ENCODE measurements around the gene FARS2. TPM values are rescaled to one million over a fixed set of nuclear protein-coding genes. Genes with fewer than 3 reads are reported as not detected.

The FARS2 gene
- total and polyA plus RNA-seq, 12 donors = 7.6 to 22.4 (median 20.8) TPM

- Histone ChIP-seq H3K9me3 (peaks cover 0 to 21% (median 5%) of the 10 kb centered on the region in 11 donors), H3K36me3 (no peaks in the 10 kb centered on the region), H3K27ac (no peak overlapping the region), H3K4me3 (no peak overlapping the region), H3K27me3 (no peaks in the 10 kb centered on the region), H3K4me1 (no peaks in the 10 kb centered on the region)
- TF ChIP-seq, protein P1, sequence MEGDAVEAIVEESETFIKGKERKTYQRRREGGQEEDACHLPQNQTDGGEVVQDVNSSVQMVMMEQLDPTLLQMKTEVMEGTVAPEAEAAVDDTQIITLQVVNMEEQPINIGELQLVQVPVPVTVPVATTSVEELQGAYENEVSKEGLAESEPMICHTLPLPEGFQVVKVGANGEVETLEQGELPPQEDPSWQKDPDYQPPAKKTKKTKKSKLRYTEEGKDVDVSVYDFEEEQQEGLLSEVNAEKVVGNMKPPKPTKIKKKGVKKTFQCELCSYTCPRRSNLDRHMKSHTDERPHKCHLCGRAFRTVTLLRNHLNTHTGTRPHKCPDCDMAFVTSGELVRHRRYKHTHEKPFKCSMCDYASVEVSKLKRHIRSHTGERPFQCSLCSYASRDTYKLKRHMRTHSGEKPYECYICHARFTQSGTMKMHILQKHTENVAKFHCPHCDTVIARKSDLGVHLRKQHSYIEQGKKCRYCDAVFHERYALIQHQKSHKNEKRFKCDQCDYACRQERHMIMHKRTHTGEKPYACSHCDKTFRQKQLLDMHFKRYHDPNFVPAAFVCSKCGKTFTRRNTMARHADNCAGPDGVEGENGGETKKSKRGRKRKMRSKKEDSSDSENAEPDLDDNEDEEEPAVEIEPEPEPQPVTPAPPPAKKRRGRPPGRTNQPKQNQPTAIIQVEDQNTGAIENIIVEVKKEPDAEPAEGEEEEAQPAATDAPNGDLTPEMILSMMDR (IDR thresholded peaks at IDR 0.05) = no peak
- intact Hi-C loops (cut with DNase I) = no loop called here
- no peak for ATAC-seq
- WGBS, 2 donors = 80 to 92% methylated on average over 6 of the region's 6 CpGs
- DNase-seq = no peak
These were observed 309.3 kb downstream of the FARS2 start for GRCh38 chr6:5570641-5571040.

GRCh38 chr6:5580736-5581581, 319.6 kb downstream of the FARS2 start:
- H3K4me1 ChIP-seq = no peaks in the 10 kb centered on the region
- no peak overlapping the region for H3K4me3 ChIP-seq
- ATAC-seq = no peak
- no peak for DNase-seq
- WGBS, 2 donors = 86% methylated on average over 12 of the region's 12 CpGs
- no peak overlapping the region for H3K27ac ChIP-seq
- TF ChIP-seq, protein P1 (IDR thresholded peaks at IDR 0.05) = no peak
- no peaks in the 10 kb centered on the region for H3K27me3 ChIP-seq
- intact Hi-C loops (cut with DNase I) = no loop called here
- no peaks in the 10 kb centered on the region for H3K36me3 ChIP-seq
- H3K9me3 ChIP-seq = peaks cover 0 to 16% (median 3%) of the 10 kb centered on the region in 11 donors

GRCh38 chr6:5582762-5583161, 321.4 kb downstream of the FARS2 start:
- peak in 1 of 8 donors; percentile 56 for ATAC-seq
- no peaks in the 10 kb centered on the region for H3K27me3 ChIP-seq
- no peak overlapping the region for H3K27ac ChIP-seq
- no peak overlapping the region for H3K4me3 ChIP-seq
- no peak for DNase-seq
- intact Hi-C loops (cut with DNase I) = no loop called here
- H3K9me3 ChIP-seq = peaks cover 0 to 15% (median 9%) of the 10 kb centered on the region in 11 donors
- no peaks in the 10 kb centered on the region for H3K4me1 ChIP-seq
- TF ChIP-seq, protein P1 (IDR thresholded peaks at IDR 0.05) = peak in 1 of 9 donors; percentile 22
- H3K36me3 ChIP-seq = no peaks in the 10 kb centered on the region

GRCh38 chr6:5583528-5583927, 322.2 kb downstream of the FARS2 start:
- ATAC-seq = no peak
- H3K36me3 ChIP-seq = no peaks in the 10 kb centered on the region
- peaks cover 0 to 15% (median 9%) of the 10 kb centered on the region in 11 donors for H3K9me3 ChIP-seq
- TF ChIP-seq, protein P1 (IDR thresholded peaks at IDR 0.05) = no peak
- H3K27me3 ChIP-seq = no peaks in the 10 kb centered on the region
- DNase-seq = no peak
- 39 to 73% methylated on average over 3 of the region's 3 CpGs for WGBS, 2 donors
- no peak overlapping the region for H3K27ac ChIP-seq
- intact Hi-C loops (cut with DNase I) = no loop called here
- H3K4me3 ChIP-seq = no peak overlapping the region
- H3K4me1 ChIP-seq = no peaks in the 10 kb centered on the region

Measured in heart right ventricle (tissue), 16 donors.